Thymus (tissue), 11 donors: ENCODE results near the gene TNNT1. TPM values are rescaled to one million over a fixed set of nuclear protein-coding genes. Genes with fewer than 3 reads are reported as not detected.
A peak's percentile ranks its signal among the peaks of the same experiment; 100 is the strongest.

Experiments used
- DNase-seq, 9 donors: peaks; one replicate each; pipeline ENCODE4 v3.0.0-alpha.2; 2013; ENCODE audit warnings: low spot score in 9 of 9, low read depth in 6 of 9, missing footprints in 1 of 9
- H3K27ac ChIP-seq, 2 donors: one replicate each; pipeline ENCODE4 v1.5.1; 2013; ENCODE audit warnings: control low read depth in 1 of 2, low read depth in 1 of 2, low read length in 1 of 2, mild to moderate bottlenecking in 1 of 2, moderate library complexity in 1 of 2
- H3K27me3 ChIP-seq, 2 donors: one replicate each; pipeline ENCODE4 v1.5.1; 2013; ENCODE audit warnings: low read length in 1 of 2; ENCODE audit not compliant: control insufficient read depth in 2 of 2, insufficient read depth in 1 of 2
- H3K36me3 ChIP-seq, 2 donors: one replicate each; pipeline ENCODE4 v1.5.1; 2013; ENCODE audit warnings: low read length in 1 of 2, mild to moderate bottlenecking in 1 of 2, moderate library complexity in 1 of 2; ENCODE audit not compliant: control insufficient read depth in 2 of 2, insufficient read depth in 2 of 2
- H3K4me1 ChIP-seq, 2 donors: one replicate each; pipeline ENCODE4 v1.5.1; 2013; ENCODE audit warnings: low read length in 2 of 2; ENCODE audit not compliant: control insufficient read depth in 2 of 2, insufficient read depth in 2 of 2
- H3K4me3 ChIP-seq, 2 donors: one replicate each; pipeline ENCODE4 v1.5.1; 2013; ENCODE audit warnings: low read length in 2 of 2, control low read depth in 1 of 2, mild to moderate bottlenecking in 1 of 2
- H3K9me3 ChIP-seq, 2 donors: one replicate each; pipeline ENCODE4 v1.5.1; 2013; ENCODE audit warnings: low read length in 1 of 2, mild to moderate bottlenecking in 1 of 2; ENCODE audit not compliant: control insufficient read depth in 2 of 2, insufficient read depth in 1 of 2
- WGBS: extraction: QIAGEN DNeasy Blood & Tissue Kit; methylation state at CpG from one replicate; pipeline ENCODE4 v1.1.7; 2013; 5-methylcytosine and 5-hydroxymethylcytosine counted together
- polyA plus RNA-seq: library from polyadenylated mRNA; stranded (reverse); fragments of 200-250 nt; gene quantifications from one replicate; pipeline ENCODE4 v1.2.3, GENCODE V29; 2013
- total RNA-seq: library from RNA; stranded (reverse); fragments of 120-200 nt; gene quantifications from one replicate; pipeline ENCODE4 v1.2.4, GENCODE V29; 2013
- donor health status: healthy.

Gene TNNT1
- total and polyA plus RNA-seq, 2 donors = 4.3 to 11.9 TPM

GRCh38 chr19:55133639-55134444 is 15.2 kb downstream of the TNNT1 start:
- 83% methylated on average over 25 of the region's 25 CpGs for WGBS
- Histone ChIP-seq H3K4me3 (no peak overlapping the region), H3K27ac (no peak overlapping the region), H3K4me1 (no peaks in the 10 kb centered on the region), H3K27me3 (peaks cover 0 to 34% of the 10 kb centered on the region in 2 donors), H3K9me3 (no peaks in the 10 kb centered on the region), H3K36me3 (no peaks in the 10 kb centered on the region)
- DNase-seq = no peak

DNA sequence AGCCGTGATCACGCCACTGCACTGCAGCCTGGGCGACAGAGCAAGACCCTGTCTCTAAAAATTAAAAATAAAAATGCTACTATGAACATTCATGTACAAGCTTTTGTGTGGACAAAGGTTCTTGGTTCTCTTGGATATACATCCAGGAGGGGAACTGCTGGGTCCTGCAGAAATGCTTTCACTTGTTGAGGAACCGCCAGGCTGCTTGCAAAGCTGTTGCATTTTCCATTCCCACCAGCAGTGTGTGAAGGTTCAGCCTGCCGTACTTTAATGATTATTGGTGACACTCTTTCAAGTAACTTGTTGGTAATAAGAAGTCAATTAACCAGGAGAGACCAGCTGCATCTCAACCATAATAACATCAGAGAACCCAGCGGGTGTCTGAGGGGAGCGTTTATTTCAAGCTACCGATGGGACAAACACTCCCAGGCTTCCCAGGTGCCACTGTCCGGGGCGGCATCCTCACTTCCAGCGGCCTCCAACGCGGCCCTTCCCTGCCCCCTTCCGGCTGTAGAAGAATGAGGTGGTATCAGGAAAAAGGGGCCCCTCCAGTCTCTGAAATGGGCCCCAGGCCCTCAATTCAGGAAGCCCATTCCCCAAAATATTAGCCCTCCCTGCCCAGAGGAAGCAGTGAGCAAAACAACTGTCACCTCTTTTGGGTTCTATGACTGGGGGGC is 16.4 kb downstream of the TNNT1 start:
- Histone ChIP-seq H3K9me3 (no peaks in the 10 kb centered on the region), H3K36me3 (no peaks in the 10 kb centered on the region), H3K4me1 (no peaks in the 10 kb centered on the region), H3K27ac (no peak overlapping the region), H3K4me3 (no peak overlapping the region), H3K27me3 (peaks cover 0 to 29% of the 10 kb centered on the region in 2 donors)
- DNase-seq = no peak
- WGBS = 48% methylated on average over 14 of the region's 14 CpGs

- Histone ChIP-seq H3K4me3 (no peak overlapping the region), H3K27me3 (peaks cover 0 to 28% of the 10 kb centered on the region in 2 donors), H3K27ac (no peak overlapping the region), H3K4me1 (no peaks in the 10 kb centered on the region), H3K36me3 (no peaks in the 10 kb centered on the region), H3K9me3 (no peaks in the 10 kb centered on the region)
- no peak for DNase-seq
- WGBS = 92% methylated on average over 16 of the region's 16 CpGs
Measured at GRCh38 chr19:55131421-55131820, 17.6 kb downstream of the TNNT1 start.

- no peaks in the 10 kb centered on the region for H3K36me3 ChIP-seq
- peaks cover 0 to 13% of the 10 kb centered on the region in 2 donors for H3K27me3 ChIP-seq
- DNase-seq = no peak
- H3K27ac ChIP-seq = no peak overlapping the region
- peaks cover 0 to 2% of the 10 kb centered on the region in 2 donors for H3K9me3 ChIP-seq
- whole genome bisulfite sequencing = 89% methylated on average over 14 of the region's 14 CpGs
- peaks cover 14 to 28% of the 10 kb centered on the region in 2 donors for H3K4me1 ChIP-seq
- no peak overlapping the region for H3K4me3 ChIP-seq
Measured at GRCh38 chr19:55119053-55119452, 30.0 kb downstream of the TNNT1 start.

GRCh38 chr19:55118401-55118991 is 30.5 kb downstream of the TNNT1 start:
- Histone ChIP-seq H3K4me3 (peak overlapping the region; percentile 68 to 79), H3K27ac (no peak overlapping the region), H3K4me1 (peaks cover 14 to 30% of the 10 kb centered on the region in 2 donors), H3K9me3 (peaks cover 0 to 2% of the 10 kb centered on the region in 2 donors), H3K36me3 (no peaks in the 10 kb centered on the region), H3K27me3 (peaks cover 0 to 12% of the 10 kb centered on the region in 2 donors)
- DNase-seq = peak in 3 of 9 donors; percentile 16 to 52 (median 29)
- WGBS = 28% methylated on average over 22 of the region's 22 CpGs

GRCh38 chr19:55117663-55118391 is 31.2 kb downstream of the TNNT1 start:
- peak; percentile 84 to 97 (median 93) for DNase-seq
- peak overlapping the region; percentile 68 to 79 for H3K4me3 ChIP-seq
- peaks cover 14 to 35% of the 10 kb centered on the region in 2 donors for H3K4me1 ChIP-seq
- under 1% methylated on average over 44 of the region's 44 CpGs for WGBS
- H3K27ac ChIP-seq = peak overlapping the region; percentile 28 to 32
- peaks cover 0 to 12% of the 10 kb centered on the region in 2 donors for H3K27me3 ChIP-seq
- H3K9me3 ChIP-seq = peaks cover 0 to 2% of the 10 kb centered on the region in 2 donors
- H3K36me3 ChIP-seq = peaks cover 0 to 1% of the 10 kb centered on the region in 2 donors

DNA sequence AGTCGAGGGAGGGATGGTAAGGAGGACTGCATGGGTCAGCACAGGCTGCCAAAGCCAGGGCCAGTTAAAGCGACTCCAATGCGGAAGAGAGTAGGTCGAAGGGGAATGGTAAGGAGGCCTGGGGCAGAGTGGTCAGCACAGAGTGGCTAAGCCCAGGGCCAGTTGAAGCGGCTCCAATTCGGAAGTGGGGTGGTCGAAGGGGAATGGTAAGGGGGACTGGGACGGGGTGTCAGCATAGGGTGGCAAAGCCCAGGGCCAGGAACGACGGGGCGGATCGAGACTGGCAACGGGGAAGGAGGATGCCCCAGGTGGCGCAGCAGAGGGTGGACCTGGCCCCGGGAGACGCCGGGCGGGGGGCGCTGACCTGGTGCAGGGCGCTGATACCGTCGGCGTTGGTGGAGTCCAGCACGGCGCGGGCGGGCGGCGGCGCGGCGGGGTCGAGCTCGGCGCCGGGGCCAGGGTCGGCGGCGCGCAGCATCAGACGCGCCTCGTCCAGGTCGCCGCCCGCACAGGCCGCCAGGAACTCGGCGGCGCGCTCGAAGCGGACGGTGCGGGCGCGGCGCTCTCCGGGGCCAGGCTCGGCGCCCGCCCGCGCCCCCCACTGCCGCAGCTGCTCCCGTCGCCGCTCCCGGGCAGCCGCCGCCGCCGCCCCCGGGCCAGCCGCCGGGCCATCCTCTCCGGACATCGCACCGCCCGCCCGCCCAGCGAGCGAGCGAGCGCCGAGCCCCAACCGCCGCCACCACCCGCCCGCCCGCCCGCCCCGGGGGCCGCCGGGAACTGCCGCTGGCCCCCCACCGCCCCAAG is 31.9 kb downstream of the TNNT1 start, which contains the start of gene PPP1R12C:
Gene PPP1R12C, minus strand, starts transcription at position 779 of the 804 bp plus-strand sequence. Its CDS starts 94 bp downstream, at position 685.
- H3K27me3 ChIP-seq = peaks cover 0 to 9% of the 10 kb centered on the region in 2 donors
- peaks cover 0 to 9% of the 10 kb centered on the region in 2 donors for H3K36me3 ChIP-seq
- H3K27ac ChIP-seq = peak within 1 kb of the TSS; percentile 55 to 66
- peak within 1 kb of the TSS; percentile 78 to 79 for H3K4me3 ChIP-seq
- under 1% methylated on average over 97 of the region's 97 CpGs for WGBS
- no peak for DNase-seq
- H3K9me3 ChIP-seq = peaks cover 0 to 2% of the 10 kb centered on the region in 2 donors
- H3K4me1 ChIP-seq = peaks cover 14 to 35% of the 10 kb centered on the region in 2 donors
